GM23248 (cell line): ENCODE results near the gene MFAP4.

Experiments used
- EZH2 ChIP-seq: fragments of 200-600 bp; sonication (generic); IDR thresholded peaks from 2 replicates; pipeline ENCODE4 v1.6.1; 2018; ENCODE audit warnings: antibody characterized with exemption, mild to moderate bottlenecking; ENCODE audit not compliant: insufficient read depth, poor library complexity, severe bottlenecking
- EZH2phosphoT487 ChIP-seq: fragments of 200-600 bp; sonication (generic); IDR thresholded peaks from 2 replicates; pipeline ENCODE4 v1.6.1; 2018; ENCODE audit warnings: antibody characterized with exemption, moderate library complexity, mild to moderate bottlenecking, low read depth; ENCODE audit not compliant: insufficient read depth

DNA sequence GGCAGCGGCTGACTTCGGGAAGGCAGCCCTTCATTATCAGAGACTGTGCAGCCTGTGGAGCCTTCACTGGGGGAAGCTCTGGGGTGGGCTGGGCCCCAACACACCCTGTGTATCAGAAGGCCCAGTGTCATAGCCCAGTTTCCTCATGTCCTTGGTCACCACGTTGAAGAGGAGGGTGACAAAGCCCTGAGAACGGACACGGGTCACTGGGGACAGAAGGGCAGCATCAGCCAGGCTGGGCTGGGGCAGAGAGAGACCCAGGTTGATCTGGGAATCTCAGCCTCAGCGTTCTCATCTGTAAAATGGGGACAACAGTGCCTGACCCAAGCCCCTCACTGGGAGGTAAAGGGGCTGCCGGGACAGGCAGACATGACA lies 43.7 kb downstream of the MFAP4 start:
- TF ChIP-seq EZH2 (no peak), EZH2phosphoT487 (no peak)
